Activated CD8-positive, alpha-beta T cell treated with anti-CD3 and anti-CD28 coated beads, Interleukin-2, amount 10 ng/mL, durations not matched to agents 7 days and 5 days (primary cell): ENCODE results near the gene LRP1-AS. TPM values are rescaled to one million over a fixed set of nuclear protein-coding genes. Genes with fewer than 3 reads are reported as not detected.
A peak's percentile ranks its signal among the peaks of the same experiment; 100 is the strongest.

ENCODE experiments used
- ATAC-seq: fragments of 150-1000 bp; cut with Tn5 transposase; one replicate; pipeline ENCODE4 v1.10.0; 2021; ENCODE audit warnings: moderate library complexity
- CTCF ChIA-PET: fragments of 350-600 bp; sonication (Branson Sonifier 250); formaldehyde crosslinking; loops from one replicate; lab custom pipeline; 2021; ENCODE audit warnings: antibody characterized with exemption; lab: Charles Lee
- POLR2A ChIA-PET: fragments of 350-600 bp; sonication (Branson Sonifier 250); formaldehyde crosslinking; loops from one replicate; lab custom pipeline; 2021; ENCODE audit warnings: antibody characterized with exemption; lab: Charles Lee
- DNase-seq: peaks from one replicate; pipeline ENCODE4 v3.0.0-alpha.2; 2020
- H3K27ac Mint-ChIP-seq: one replicate; pipeline ENCODE4 v1.8.0; 2021; ENCODE audit warnings: mild to moderate bottlenecking, mixed read lengths
- H3K27me3 Mint-ChIP-seq: one replicate; pipeline ENCODE4 v1.8.0; 2021; ENCODE audit warnings: low read depth, mixed read lengths
- H3K36me3 Mint-ChIP-seq: one replicate; pipeline ENCODE4 v1.8.0; 2021; ENCODE audit warnings: low read depth, mixed read lengths
- H3K4me1 Mint-ChIP-seq: one replicate; pipeline ENCODE4 v1.8.0; 2021; ENCODE audit warnings: low read depth, mixed read lengths
- H3K4me3 Mint-ChIP-seq: one replicate; pipeline ENCODE4 v1.8.0; 2021; ENCODE audit warnings: mild to moderate bottlenecking, mixed read lengths
- H3K9me3 Mint-ChIP-seq: one replicate; pipeline ENCODE4 v1.8.0; 2022; ENCODE audit warnings: mixed read lengths; ENCODE audit not compliant: insufficient read depth
- total RNA-seq, 2 experiments: library from RNA; stranded (reverse); gene quantifications; one replicate each; pipeline ENCODE4 v1.2.3, GENCODE V29; 2021

Gene LRP1-AS
- total RNA-seq, 2 experiments from 2014 or later, result not detected

DNA sequence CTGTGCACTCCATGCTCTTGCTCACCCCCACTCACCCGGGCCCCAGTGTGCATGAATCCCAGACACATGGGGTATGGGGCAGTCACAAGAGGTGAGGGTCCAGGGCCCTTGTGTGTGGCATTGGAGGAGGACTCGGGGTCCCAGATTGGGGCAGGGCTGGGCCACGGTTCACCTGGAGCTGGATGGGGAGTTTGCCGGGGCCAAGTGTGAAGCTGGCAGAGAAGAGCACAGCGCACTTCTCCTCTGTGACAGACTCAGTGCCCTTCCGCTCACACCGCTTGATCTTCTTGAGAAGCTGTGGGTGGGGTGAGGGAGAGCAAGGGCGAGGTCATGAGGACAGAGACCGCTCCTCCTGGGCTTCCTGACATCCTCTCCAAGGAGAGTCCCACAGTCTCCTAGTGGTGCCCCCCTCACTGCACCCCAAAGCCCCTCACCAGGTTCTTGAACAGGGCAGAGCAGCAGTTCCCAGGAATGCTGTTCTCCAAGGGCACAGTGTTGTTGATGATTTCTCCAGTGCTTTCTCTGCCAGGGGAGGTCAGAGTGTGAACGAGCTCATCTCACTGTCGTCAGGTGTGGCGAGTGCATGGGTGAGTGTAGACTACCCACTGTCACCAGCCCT is 43.0 kb downstream of the LRP1-AS start:
- no peak for DNase-seq
- CTCF ChIA-PET, result interaction anchor here (1.3 to 18.4 kb wide), 4 partner anchors 3 to 35 kb away, joined by 3 to 233 read pairs (median 119); partner anchors contain the start of genes NAB2 and STAT6
- H3K4me3 Mint-ChIP-seq, result no peak overlapping the region
- peaks cover 71% of the 10 kb centered on the region for H3K36me3 Mint-ChIP-seq
- no peaks in the 10 kb centered on the region for H3K9me3 Mint-ChIP-seq
- ATAC-seq, result no peak
- no peaks in the 10 kb centered on the region for H3K27me3 Mint-ChIP-seq
- peaks cover 66% of the 10 kb centered on the region for H3K4me1 Mint-ChIP-seq
- POLR2A ChIA-PET, result interaction anchor here (0.9 to 2.1 kb wide), 3 partner anchors 10 to 25 kb away, joined by 3 to 5 read pairs (median 5); partner anchors contain the start of gene NEMP1
- H3K27ac Mint-ChIP-seq, result no peak overlapping the region

DNA sequence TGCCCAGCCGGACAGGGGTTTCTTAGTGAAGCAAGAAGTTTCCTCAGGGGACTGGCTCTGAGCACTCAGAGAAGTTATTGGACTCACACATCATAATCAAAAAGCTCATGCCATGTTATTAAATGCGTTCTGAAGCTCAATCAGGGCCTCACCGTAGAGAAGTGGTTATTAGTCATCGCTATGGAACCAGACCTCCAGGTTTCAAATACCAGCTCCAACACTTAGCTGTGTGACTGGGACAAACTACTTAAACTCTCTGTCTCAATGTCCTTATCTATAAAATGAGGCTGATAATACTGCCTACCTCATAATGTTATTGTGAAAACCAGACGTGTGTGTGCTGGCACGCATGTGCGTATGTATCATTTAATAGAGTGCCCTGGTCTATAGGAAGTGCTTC is 43.6 kb downstream of the LRP1-AS start:
- H3K27me3 Mint-ChIP-seq, result no peaks in the 10 kb centered on the region
- ChIA-PET CTCF (interaction anchor here (1.0 to 18.4 kb wide), 5 partner anchors 3 to 35 kb away, joined by 3 to 233 read pairs (median 5); partner anchors contain the start of genes NAB2 and STAT6), POLR2A (interaction anchor here (0.9 to 2.1 kb wide), 3 partner anchors 10 to 25 kb away, joined by 3 to 5 read pairs (median 5); partner anchors contain the start of gene NEMP1)
- peaks cover 76% of the 10 kb centered on the region for H3K36me3 Mint-ChIP-seq
- H3K27ac Mint-ChIP-seq, result peak overlapping the region; percentile 6
- no peak overlapping the region for H3K4me3 Mint-ChIP-seq
- DNase-seq (no peak), ATAC-seq (no peak)
- H3K4me1 Mint-ChIP-seq, result peaks cover 69% of the 10 kb centered on the region
- H3K9me3 Mint-ChIP-seq, result no peaks in the 10 kb centered on the region

DNA sequence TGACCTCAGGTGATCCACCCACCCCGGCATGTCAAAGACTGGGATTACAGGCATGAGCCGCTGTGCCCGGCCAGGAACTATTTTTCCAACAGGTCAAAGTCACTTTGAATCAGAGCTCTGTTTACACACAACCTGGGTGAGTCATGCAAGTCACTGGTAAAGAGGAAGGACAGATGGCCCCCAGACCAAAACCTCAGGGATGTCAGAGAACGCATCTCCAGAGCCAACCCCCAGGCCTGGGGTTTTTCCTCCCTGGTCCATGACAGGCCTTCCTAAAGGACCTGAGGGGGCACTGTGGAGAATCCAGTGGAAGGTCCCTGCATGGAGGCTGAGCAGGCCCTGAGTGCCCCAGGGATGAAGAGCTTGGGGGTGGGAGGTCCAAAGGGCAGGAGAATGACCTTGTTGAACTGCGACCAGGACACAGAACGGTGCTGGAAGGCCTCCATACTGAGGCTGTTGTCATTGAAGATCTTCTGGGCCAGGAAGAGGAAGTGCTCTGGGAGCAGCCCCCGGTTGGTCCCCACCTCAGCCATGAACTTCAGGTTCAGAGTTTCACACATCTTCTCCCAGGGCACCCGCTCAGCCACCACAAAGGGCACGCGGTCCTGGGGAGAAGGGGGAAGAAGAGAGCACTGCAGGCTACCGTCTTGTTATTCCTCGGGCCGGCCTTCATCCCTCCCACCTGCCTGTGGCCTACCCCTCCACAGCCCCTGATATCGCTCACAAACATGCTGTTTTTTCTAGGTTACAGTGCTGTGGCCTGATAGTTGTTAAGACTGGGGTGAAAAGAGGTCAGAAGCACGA is 45.3 kb downstream of the LRP1-AS start:
- H3K4me3 Mint-ChIP-seq, result no peak overlapping the region
- H3K36me3 Mint-ChIP-seq, result peaks cover 68% of the 10 kb centered on the region
- H3K9me3 Mint-ChIP-seq, result no peaks in the 10 kb centered on the region
- DNase-seq, result no peak
- POLR2A ChIA-PET, result interaction anchor here (1.0 to 8.0 kb wide), 3 partner anchors 7 to 55 kb away, joined by 3 to 77 read pairs (median 17); partner anchors contain the start of genes NEMP1 and STAT6
- H3K27me3 Mint-ChIP-seq, result no peaks in the 10 kb centered on the region
- H3K4me1 Mint-ChIP-seq, result peaks cover 55% of the 10 kb centered on the region
- H3K27ac Mint-ChIP-seq, result peak overlapping the region; percentile 82
- ATAC-seq, result peak; percentile 23
- CTCF ChIA-PET, result interaction anchor here (1.2 to 18.4 kb wide), 5 partner anchors 5 to 33 kb away, joined by 3 to 233 read pairs (median 9); partner anchors contain the start of genes NAB2 and STAT6

DNA sequence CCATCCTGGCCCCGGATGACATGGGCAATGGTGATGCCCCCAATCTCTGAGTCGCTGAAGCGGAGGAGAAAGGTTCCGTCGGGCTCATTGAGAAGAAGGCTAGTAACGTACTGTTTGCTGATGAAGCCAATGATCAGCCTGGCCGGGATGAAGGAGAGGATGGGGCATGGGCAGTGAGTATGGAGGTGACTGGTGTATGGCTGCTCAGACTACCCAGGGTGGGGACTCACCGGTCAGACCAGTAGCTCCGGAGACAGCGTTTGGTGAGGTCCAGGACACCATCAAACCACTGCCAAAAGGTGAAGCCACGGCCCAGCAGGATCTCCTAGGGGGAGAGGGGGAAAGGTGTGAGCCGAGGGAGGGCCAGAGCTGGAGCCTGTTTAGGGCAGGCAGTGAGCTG is 47.7 kb downstream of the LRP1-AS start:
- POLR2A ChIA-PET, result interaction anchor here (1.4 to 8.0 kb wide), 4 partner anchors 8 to 94 kb away, joined by 3 to 77 read pairs (median 12); partner anchors contain the start of genes NEMP1 and STAT6
- Mint-ChIP-seq H3K4me1 (peaks cover 47% of the 10 kb centered on the region), H3K4me3 (no peak overlapping the region), H3K27me3 (no peaks in the 10 kb centered on the region), H3K27ac (peak overlapping the region; percentile 71), H3K36me3 (peaks cover 63% of the 10 kb centered on the region), H3K9me3 (no peaks in the 10 kb centered on the region)
- CTCF ChIA-PET, result interaction anchor here (0.9 to 18.4 kb wide), 3 partner anchors 7 to 99 kb away, joined by 4 to 233 read pairs (median 4); partner anchors contain the start of gene STAT6
- DNase-seq, result no peak
- ATAC-seq, result no peak

DNA sequence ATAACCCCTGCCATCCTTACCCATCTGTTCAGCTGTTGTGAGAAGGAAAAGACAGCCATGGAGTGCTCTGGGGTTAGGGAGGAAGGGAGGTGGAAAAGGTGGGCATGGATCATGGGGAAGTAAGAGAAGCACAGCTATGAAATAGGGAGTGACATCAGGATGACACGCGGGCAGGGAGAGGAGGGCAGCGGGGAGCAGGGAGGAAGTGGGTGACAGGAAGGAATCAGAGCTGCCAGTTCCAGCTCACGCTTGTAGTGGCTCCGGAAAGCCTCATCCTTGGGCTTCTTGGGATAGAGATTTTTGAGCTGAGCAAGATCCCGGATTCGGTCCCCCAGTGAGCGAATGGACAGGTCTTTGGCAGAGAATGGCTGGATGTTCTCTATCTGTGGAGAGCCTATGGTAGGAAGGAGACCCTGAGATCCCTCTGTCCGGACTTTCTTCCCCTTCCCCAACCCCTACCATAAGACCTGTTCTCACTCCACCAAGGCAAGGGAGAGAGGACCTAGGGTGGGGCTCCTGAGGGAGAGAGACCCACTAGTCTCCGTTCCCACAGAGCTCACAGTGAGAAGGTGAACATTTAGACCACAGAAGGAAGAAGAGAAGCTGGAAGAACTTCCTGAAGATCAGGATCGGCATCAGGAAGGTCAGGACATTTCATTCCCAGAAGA is 48.2 kb downstream of the LRP1-AS start:
- Mint-ChIP-seq H3K4me1 (peaks cover 47% of the 10 kb centered on the region), H3K9me3 (no peaks in the 10 kb centered on the region), H3K27me3 (no peaks in the 10 kb centered on the region), H3K36me3 (peaks cover 63% of the 10 kb centered on the region), H3K27ac (peak overlapping the region; percentile 51), H3K4me3 (no peak overlapping the region)
- ChIA-PET POLR2A (interaction anchor here (1.4 to 8.0 kb wide), 4 partner anchors 7 to 94 kb away, joined by 3 to 77 read pairs (median 12); partner anchors contain the start of genes NEMP1 and STAT6), CTCF (interaction anchor here (0.9 to 18.4 kb wide), 3 partner anchors 8 to 98 kb away, joined by 4 to 233 read pairs (median 4); partner anchors contain the start of gene STAT6)
- DNase-seq, result no peak
- ATAC-seq, result no peak

DNA sequence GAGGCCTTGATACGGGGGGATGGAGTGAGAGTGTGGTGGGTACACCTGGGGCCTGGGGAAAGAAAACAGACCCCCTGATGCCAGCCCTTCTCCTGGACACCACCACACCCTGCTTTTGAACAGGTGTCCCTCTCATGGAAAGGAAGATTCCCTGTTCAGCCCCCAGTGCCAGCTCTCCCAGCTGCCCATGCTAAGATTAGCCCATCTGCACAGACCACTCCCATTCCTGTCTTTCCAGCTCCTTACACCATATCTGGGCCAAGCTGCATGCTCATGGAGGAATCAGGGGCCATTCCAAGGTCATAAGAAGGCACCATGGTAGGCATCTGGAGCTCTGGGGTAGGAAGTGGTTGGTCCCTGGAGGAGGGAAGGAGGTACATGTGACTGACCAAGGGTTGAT is 48.9 kb downstream of the LRP1-AS start:
- ATAC-seq (no peak), DNase-seq (no peak)
- H3K4me1 Mint-ChIP-seq, result peaks cover 47% of the 10 kb centered on the region
- H3K27me3 Mint-ChIP-seq, result no peaks in the 10 kb centered on the region
- peak overlapping the region; percentile 51 for H3K27ac Mint-ChIP-seq
- POLR2A ChIA-PET, result interaction anchor here (3.7 to 8.0 kb wide), 2 partner anchors 11 to 20 kb away, joined by 17 to 77 read pairs; partner anchors contain the start of genes NEMP1 and STAT6
- H3K4me3 Mint-ChIP-seq, result no peak overlapping the region
- CTCF ChIA-PET, result interaction anchor here (0.9 to 18.4 kb wide), 5 partner anchors 9 to 97 kb away, joined by 3 to 233 read pairs (median 4); partner anchors contain the start of gene STAT6
- no peaks in the 10 kb centered on the region for H3K9me3 Mint-ChIP-seq
- peaks cover 60% of the 10 kb centered on the region for H3K36me3 Mint-ChIP-seq

DNA sequence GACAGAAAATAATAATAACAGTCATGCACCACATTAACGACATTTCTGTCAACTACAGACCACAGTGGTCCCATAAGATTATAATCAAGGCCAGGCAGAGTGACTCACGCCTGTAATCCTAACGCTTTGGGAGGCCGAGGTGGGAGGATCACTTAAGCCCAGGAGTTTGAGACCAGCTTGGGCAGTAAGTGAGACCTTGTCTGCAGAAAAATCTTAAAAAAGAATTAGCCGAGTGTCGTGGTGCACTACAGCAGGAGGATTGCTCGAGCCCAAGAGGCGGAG is 49.9 kb downstream of the LRP1-AS start:
- DNase-seq (no peak), ATAC-seq (no peak)
- no peak overlapping the region for H3K27ac Mint-ChIP-seq
- no peaks in the 10 kb centered on the region for H3K9me3 Mint-ChIP-seq
- ChIA-PET CTCF (interaction anchor here (1.0 to 18.4 kb wide), 3 partner anchors 10 to 96 kb away, joined by 3 to 233 read pairs (median 190); partner anchors contain the start of gene STAT6), POLR2A (interaction anchor here (1.3 to 8.0 kb wide), 2 partner anchors 12 to 19 kb away, joined by 4 to 77 read pairs; partner anchors contain the start of genes NEMP1 and STAT6)
- no peak overlapping the region for H3K4me3 Mint-ChIP-seq
- H3K36me3 Mint-ChIP-seq, result peaks cover 67% of the 10 kb centered on the region
- peaks cover 51% of the 10 kb centered on the region for H3K4me1 Mint-ChIP-seq
- H3K27me3 Mint-ChIP-seq, result no peaks in the 10 kb centered on the region

DNA sequence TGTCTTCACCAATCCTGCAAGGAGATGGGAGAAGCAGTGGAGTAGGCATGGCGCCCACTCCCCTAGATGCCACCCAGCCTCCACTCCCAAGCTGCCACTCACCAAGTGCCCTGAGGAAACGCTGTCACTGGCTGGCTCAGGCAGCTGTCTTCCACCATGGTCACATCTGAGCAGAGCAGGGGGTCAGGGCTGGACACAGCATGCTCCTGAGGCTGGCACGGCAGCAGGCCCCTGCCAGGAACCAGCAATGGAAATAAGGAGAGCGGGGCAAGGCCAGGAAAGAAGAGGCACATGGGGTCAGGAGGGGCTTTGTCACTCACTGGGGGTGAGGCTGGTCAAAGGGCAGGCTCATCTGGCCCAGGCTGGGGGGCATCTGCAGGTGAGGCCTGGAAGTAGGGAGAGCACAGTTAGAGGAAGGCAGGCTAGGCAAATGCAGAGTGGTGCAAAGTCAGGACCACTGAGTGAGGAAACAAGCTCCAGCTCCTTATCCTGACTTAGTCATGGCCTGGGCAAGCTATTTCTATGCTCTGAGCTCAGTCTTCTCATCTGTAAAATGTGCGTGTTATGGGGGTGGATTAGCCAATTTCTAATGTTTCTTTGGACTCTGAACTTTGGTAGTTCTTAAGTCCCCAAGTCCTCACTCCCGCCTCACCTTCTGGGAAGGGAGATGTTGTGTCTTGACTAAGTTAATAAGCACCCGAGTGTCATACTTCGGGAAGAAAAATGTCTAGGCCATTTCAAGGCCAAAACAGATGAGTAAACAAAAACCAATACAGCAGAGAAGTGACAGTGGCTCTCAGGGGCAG is 50.5 kb downstream of the LRP1-AS start:
- ChIA-PET POLR2A (interaction anchor here (0.6 to 8.0 kb wide), 5 partner anchors 10 to 184 kb away, joined by 4 to 77 read pairs (median 4); partner anchors contain the start of genes NEMP1 and STAT6), CTCF (interaction anchor here (12.4 to 18.4 kb wide), 2 partner anchors 10 to 27 kb away, joined by 190 to 233 read pairs; partner anchors contain the start of gene STAT6)
- DNase-seq (no peak), ATAC-seq (no peak)
- Mint-ChIP-seq H3K36me3 (peaks cover 65% of the 10 kb centered on the region), H3K4me3 (no peak overlapping the region), H3K9me3 (no peaks in the 10 kb centered on the region), H3K27ac (peak overlapping the region; percentile 37), H3K27me3 (no peaks in the 10 kb centered on the region), H3K4me1 (peaks cover 51% of the 10 kb centered on the region)

DNA sequence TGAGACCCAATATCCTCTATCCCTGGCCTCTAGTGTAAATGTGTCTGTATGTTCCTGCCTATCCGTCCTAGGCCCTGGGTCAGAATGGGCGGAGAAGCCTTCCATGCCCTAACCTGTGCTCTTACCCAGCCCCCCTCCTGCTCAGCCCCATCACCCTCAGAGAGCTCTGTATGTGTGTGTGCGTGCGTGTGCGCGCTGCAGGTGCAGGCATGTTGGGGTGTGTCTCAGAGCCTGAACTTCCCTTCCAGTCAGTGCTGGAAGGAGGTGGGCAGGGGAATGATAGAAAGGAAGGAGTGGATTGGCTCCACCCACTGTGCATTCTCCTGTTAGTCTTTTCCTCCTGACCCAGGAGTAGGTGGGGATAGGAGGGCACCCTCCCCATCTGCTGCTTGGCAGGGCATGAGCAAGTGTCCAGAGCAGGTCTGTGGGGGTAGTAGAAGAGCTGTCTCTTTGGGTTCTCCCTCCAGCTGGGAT is 51.3 kb downstream of the LRP1-AS start:
- Mint-ChIP-seq H3K4me3 (no peak overlapping the region), H3K27ac (peak overlapping the region; percentile 62), H3K9me3 (no peaks in the 10 kb centered on the region), H3K36me3 (peaks cover 67% of the 10 kb centered on the region), H3K27me3 (no peaks in the 10 kb centered on the region), H3K4me1 (peaks cover 51% of the 10 kb centered on the region)
- DNase-seq, result no peak
- POLR2A ChIA-PET, result interaction anchor here (1.3 to 8.0 kb wide), 3 partner anchors 10 to 18 kb away, joined by 4 to 77 read pairs (median 8); partner anchors contain the start of genes NEMP1 and STAT6
- CTCF ChIA-PET, result interaction anchor here (12.4 to 18.4 kb wide), 2 partner anchors 11 to 26 kb away, joined by 190 to 233 read pairs; partner anchors contain the start of gene STAT6
- ATAC-seq, result no peak

DNA sequence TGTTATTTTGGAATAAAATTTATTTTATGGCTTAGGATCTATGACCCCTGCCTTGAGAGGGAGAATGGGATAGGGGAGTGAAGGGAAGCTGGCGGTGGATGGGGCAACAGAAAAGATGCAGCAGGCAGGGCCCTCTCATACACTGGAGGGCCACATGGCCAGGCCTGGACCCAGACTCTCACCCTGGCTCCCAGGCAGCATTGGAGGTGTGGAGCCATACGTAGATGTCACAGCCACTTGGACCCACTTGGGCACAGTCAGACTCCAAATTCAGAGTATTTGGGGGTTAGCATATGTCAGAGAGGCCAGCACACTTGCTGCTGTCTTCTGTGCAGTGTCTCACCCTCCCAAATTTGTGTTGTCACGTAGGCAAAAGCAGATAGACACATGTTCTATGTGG is 52.0 kb downstream of the LRP1-AS start:
- ChIA-PET POLR2A (interaction anchor here (1.3 to 8.0 kb wide), 3 partner anchors 9 to 17 kb away, joined by 4 to 77 read pairs (median 8); partner anchors contain the start of genes NEMP1 and STAT6), CTCF (interaction anchor here (12.4 to 18.4 kb wide), 2 partner anchors 12 to 26 kb away, joined by 190 to 233 read pairs; partner anchors contain the start of gene STAT6)
- peak overlapping the region; percentile 62 for H3K27ac Mint-ChIP-seq
- no peaks in the 10 kb centered on the region for H3K27me3 Mint-ChIP-seq
- ATAC-seq, result no peak
- no peak overlapping the region for H3K4me3 Mint-ChIP-seq
- H3K36me3 Mint-ChIP-seq, result peaks cover 73% of the 10 kb centered on the region
- H3K4me1 Mint-ChIP-seq, result peaks cover 57% of the 10 kb centered on the region
- H3K9me3 Mint-ChIP-seq, result no peaks in the 10 kb centered on the region
- DNase-seq, result no peak
